IMR-90 (cell line): ENCODE data around the gene LPO. TPM values are rescaled to one million over a fixed set of nuclear protein-coding genes. Genes with fewer than 3 reads are reported as not detected.

ENCODE experiments used
- ATAC-seq: fragments of 200-7000 bp; cut with Tn5 transposase; 2 replicates; pipeline ENCODE4 v1.9.1; 2020; ENCODE audit warnings: low read depth, mild to moderate bottlenecking, moderate library complexity
- BruUV-seq: library from RNA; stranded (reverse); fragments of 400-500 nt; replicated peaks from 2 replicates; lab custom pipeline; 2021; lab: Mats Ljungman, UMichigan
- CTCF ChIA-PET: fragments of 300-600 bp; formaldehyde crosslinking; extraction: SDS; loops from one replicate; lab custom pipeline; 2021; ENCODE audit warnings: antibody characterized with exemption; lab: Yijun Ruan, JAX
- POLR2A ChIA-PET: fragments of 300-600 bp; sonication (Branson Sonifier 250); formaldehyde crosslinking; loops from one replicate; lab custom pipeline; 2022; ENCODE audit warnings: antibody characterized with exemption; ENCODE audit not compliant: unreplicated experiment; lab: Charles Lee
- DNase-seq: peaks from one replicate; pipeline ENCODE4 v3.0.0; 2013
- H2AFZ ChIP-seq: replicated peaks from 2 replicates; pipeline ENCODE3; 2013; ENCODE audit warnings: low read length, mild to moderate bottlenecking; ENCODE audit not compliant: poor library complexity
- H2AK5ac ChIP-seq: 2 replicates; pipeline ENCODE4 v1.6.1; 2013; ENCODE audit warnings: low read depth, low read length, inconsistent platforms
- H2AK9ac ChIP-seq: replicated peaks from 2 replicates; pipeline ENCODE3; 2013; ENCODE audit warnings: mild to moderate bottlenecking, low read depth, low read length, moderate library complexity; ENCODE audit not compliant: poor library complexity
- H2BK120ac ChIP-seq: 2 replicates; pipeline ENCODE4 v1.6.1; 2013; ENCODE audit warnings: low read depth, low read length, inconsistent platforms
- H2BK15ac ChIP-seq: 3 replicates; pipeline ENCODE4 v1.6.1; 2013; ENCODE audit warnings: low read depth, low read length, inconsistent platforms
- H2BK20ac ChIP-seq: 2 replicates; pipeline ENCODE4 v1.6.1; 2013; ENCODE audit warnings: low read depth, mild to moderate bottlenecking, inconsistent platforms, low read length, moderate library complexity
- H2BK5ac ChIP-seq: 2 replicates; pipeline ENCODE4 v1.6.1; 2013; ENCODE audit warnings: mild to moderate bottlenecking, low read depth, low read length, inconsistent platforms; ENCODE audit not compliant: poor library complexity, severe bottlenecking
- H3K14ac ChIP-seq: replicated peaks from 2 replicates; pipeline ENCODE4 v1.6.1; 2013; ENCODE audit warnings: low read depth, low read length, inconsistent platforms
- H3K18ac ChIP-seq: 2 replicates; pipeline ENCODE4 v1.6.1; 2013; ENCODE audit warnings: low read depth, low read length, control low read depth
- H3K23ac ChIP-seq: 2 replicates; pipeline ENCODE4 v1.6.1; 2013; ENCODE audit warnings: low read depth, low read length, inconsistent platforms
- H3K27ac ChIP-seq: 2 replicates; pipeline ENCODE4 v1.5.1; 2013; ENCODE audit warnings: mild to moderate bottlenecking, control low read depth, low read length; ENCODE audit not compliant: insufficient read depth
- H3K27me3 ChIP-seq: 2 replicates; pipeline ENCODE4 v1.6.1; 2013; ENCODE audit warnings: low read length; ENCODE audit not compliant: control insufficient read depth, insufficient read depth
- H3K36me3 ChIP-seq: 2 replicates; pipeline ENCODE4 v1.6.1; 2013; ENCODE audit warnings: low read length, mixed read lengths; ENCODE audit not compliant: control insufficient read depth, insufficient read depth
- H3K4ac ChIP-seq: 2 replicates; pipeline ENCODE4 v1.6.1; 2013; ENCODE audit warnings: low read depth, low read length, inconsistent platforms
- H3K4me1 ChIP-seq: 2 replicates; pipeline ENCODE4 v1.6.1; 2013; ENCODE audit warnings: low read length, mixed read lengths; ENCODE audit not compliant: control insufficient read depth, insufficient read depth
- H3K4me2 ChIP-seq: 2 replicates; pipeline ENCODE4 v1.6.1; 2013; ENCODE audit warnings: low read depth, mild to moderate bottlenecking, control low read depth, low read length, moderate library complexity
- H3K4me3 ChIP-seq: 2 replicates; pipeline ENCODE4 v1.5.1; 2013; ENCODE audit warnings: low read depth, mild to moderate bottlenecking, control low read depth, low read length, moderate library complexity; ENCODE audit not compliant: insufficient read depth
- H3K56ac ChIP-seq: 2 replicates; pipeline ENCODE4 v1.6.1; 2013; ENCODE audit warnings: low read length, inconsistent platforms; ENCODE audit not compliant: insufficient read depth; ENCODE audit errors: extremely low read depth
- H3K79me1 ChIP-seq, 2 experiments: 2 replicates each; pipeline ENCODE4 v1.6.1; 2013; ENCODE audit warnings: low read length in 2 of 2, inconsistent platforms in 1 of 2, low read depth in 1 of 2
- H3K9ac ChIP-seq: 2 replicates; pipeline ENCODE4 v1.6.1; 2013; ENCODE audit warnings: low read depth, low read length, control low read depth
- H3K9me1 ChIP-seq: 2 replicates; pipeline ENCODE4 v1.6.1; 2013; ENCODE audit warnings: low read length, inconsistent platforms; ENCODE audit not compliant: insufficient read depth
- H3K9me3 ChIP-seq: 2 replicates; pipeline ENCODE4 v1.6.1; 2013; ENCODE audit warnings: low read length; ENCODE audit not compliant: control insufficient read depth, insufficient read depth
- H4K20me1 ChIP-seq: 2 replicates; pipeline ENCODE4 v1.6.1; 2013; ENCODE audit warnings: low read length, inconsistent platforms; ENCODE audit not compliant: insufficient read depth
- H4K5ac ChIP-seq: 2 replicates; pipeline ENCODE4 v1.6.1; 2013; ENCODE audit warnings: mild to moderate bottlenecking, low read depth, low read length, control low read depth
- H4K8ac ChIP-seq, 2 experiments: 2 replicates each; pipeline ENCODE4 v1.6.1; 2013; ENCODE audit warnings: low read depth in 2 of 2, low read length in 2 of 2, control low read depth in 1 of 2, inconsistent platforms in 1 of 2
- H4K91ac ChIP-seq: 2 replicates; pipeline ENCODE4 v1.6.1; 2013; ENCODE audit warnings: low read depth, low read length, inconsistent platforms; ENCODE audit not compliant: insufficient read depth
- BHLHE40 ChIP-seq: fragments of 150-350 bp; IDR thresholded peaks from 2 replicates; pipeline ENCODE4 v1.6.1; 2016; ENCODE audit warnings: mild to moderate bottlenecking, low read depth, low read length
- FOS ChIP-seq: fragments of 150-350 bp; IDR thresholded peaks from 2 replicates; pipeline ENCODE4 v1.6.1; 2016; ENCODE audit warnings: low read depth, low read length
- MAFK ChIP-seq: IDR thresholded peaks from 2 replicates; pipeline ENCODE4 v1.6.1; 2012; ENCODE audit warnings: low read depth, low read length, improper control_type of control experiment
- MAZ ChIP-seq: IDR thresholded peaks from 2 replicates; pipeline ENCODE4 v1.6.1; 2012; ENCODE audit warnings: low read depth, mild to moderate bottlenecking, low read length, improper control_type of control experiment, moderate library complexity, borderline replicate concordance
- MXI1 ChIP-seq: IDR thresholded peaks from 2 replicates; pipeline ENCODE4 v1.6.1; 2012; ENCODE audit warnings: low read depth, mild to moderate bottlenecking, low read length, moderate library complexity, borderline replicate concordance
- RAD21 ChIP-seq: IDR thresholded peaks from 2 replicates; pipeline ENCODE4 v1.6.1; 2012; ENCODE audit warnings: low read length, improper control_type of control experiment
- WGBS, 2 experiments: methylation state at CpG; one replicate each; pipeline versions ENCODE4 v1.1.5 to v1.1.7; 2013; ENCODE audit warnings: missing lambda C conversion rate in 2 of 2; ENCODE audit not compliant: insufficient read length in 1 of 2; ENCODE audit errors: extremely low coverage in 2 of 2; 5-methylcytosine and 5-hydroxymethylcytosine counted together
- dilution Hi-C: fragments of 300-500 bp; cut with HindIII; formaldehyde crosslinking; loops from one replicate; pipeline ENCODE4 v1.14.3; 2018; ENCODE audit warnings: low sequenced_read_pairs; ENCODE audit not compliant: unreplicated experiment
- in situ Hi-C: fragments of 300-500 bp; cut with MboI; formaldehyde crosslinking; loops from 3 replicates; pipeline ENCODE4 v1.14.3; 2019; ENCODE audit warnings: low sequenced_read_pairs, inconsistent platforms, mixed read lengths
- intact Hi-C: fragments of 100-400 bp; cut with micrococcal nuclease; formaldehyde crosslinking; loops from 2 replicates; pipeline ENCODE4 v1.10.0; 2022
- polyA plus RNA-seq, 3 experiments: library from polyadenylated mRNA; depleted of rRNA; stranded (reverse); fragments of >200 nt; gene quantifications; 2 replicates each; pipeline ENCODE4 v1.2.3, GENCODE V29; 2012; ENCODE audit warnings: low replicate concordance in 1 of 3
- total RNA-seq: library from RNA; depleted of rRNA; stranded (reverse); fragments of >200 nt; gene quantifications from 2 replicates; pipeline ENCODE4 v1.2.3, GENCODE V29; 2012
- TF ChIP-seq, protein P1 (sequence below): fragments of 150-350 bp; IDR thresholded peaks from 2 replicates; pipeline ENCODE4 v1.6.1; 2017; ENCODE audit warnings: mild to moderate bottlenecking, antibody characterized with exemption, low read length, low read depth

LPO gene
- total and polyA plus RNA-seq, 2 of the 4 experiments (the other 2 are of a cell fraction) = not detected

DNA sequence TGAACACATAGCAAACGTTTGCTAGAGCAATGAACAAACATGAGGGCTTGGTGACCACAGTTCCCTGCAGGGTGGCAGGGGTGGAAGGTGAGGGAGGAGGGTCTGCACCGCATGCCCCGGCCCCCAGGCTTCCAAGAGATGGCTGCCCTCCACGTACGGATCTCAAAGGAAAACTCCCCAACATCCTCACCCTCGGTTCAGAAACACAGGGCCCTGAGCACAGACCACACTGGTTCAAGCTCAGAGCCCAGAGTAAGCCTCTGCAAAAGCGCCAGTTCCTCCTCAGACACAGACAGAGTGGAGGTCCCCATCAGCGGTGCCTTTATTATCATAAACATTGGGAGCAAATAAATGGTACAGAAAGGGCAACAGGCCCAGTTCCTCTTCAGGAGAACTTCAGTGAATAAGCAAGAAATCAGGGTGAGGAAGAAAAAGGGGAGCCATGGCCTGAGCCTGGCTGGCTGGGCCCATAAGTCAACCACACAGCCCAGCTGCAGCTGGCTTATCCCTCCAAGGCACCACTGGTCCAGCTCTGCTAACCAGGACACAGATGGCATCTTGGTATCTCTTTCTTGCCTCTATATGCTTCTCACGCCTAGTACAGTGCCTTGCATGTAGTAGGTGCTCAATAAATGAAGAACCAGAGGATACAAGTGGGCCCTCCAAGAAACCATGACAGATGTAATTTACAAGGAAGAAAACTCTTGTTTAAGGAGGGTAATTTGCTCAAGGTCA, 31.3 kb downstream of the LPO start:
- dilution Hi-C loops = no loop called here
- no peak overlapping the region for H2AK5ac ChIP-seq
- no peak overlapping the region for H2BK5ac ChIP-seq
- no peak overlapping the region for H3K18ac ChIP-seq
- no peak overlapping the region for H2BK15ac ChIP-seq
- no peaks in the 10 kb centered on the region for H4K20me1 ChIP-seq
- H2AK9ac ChIP-seq = no peak overlapping the region
- ATAC-seq = no peak
- no peaks in the 10 kb centered on the region for H3K36me3 ChIP-seq
- no peak overlapping the region for H3K4ac ChIP-seq
- TF ChIP-seq MXI1 (no peak), RAD21 (no peak), MAZ (no peak), FOS (no peak), MAFK (no peak), BHLHE40 (no peak)
- TF ChIP-seq, protein P1, sequence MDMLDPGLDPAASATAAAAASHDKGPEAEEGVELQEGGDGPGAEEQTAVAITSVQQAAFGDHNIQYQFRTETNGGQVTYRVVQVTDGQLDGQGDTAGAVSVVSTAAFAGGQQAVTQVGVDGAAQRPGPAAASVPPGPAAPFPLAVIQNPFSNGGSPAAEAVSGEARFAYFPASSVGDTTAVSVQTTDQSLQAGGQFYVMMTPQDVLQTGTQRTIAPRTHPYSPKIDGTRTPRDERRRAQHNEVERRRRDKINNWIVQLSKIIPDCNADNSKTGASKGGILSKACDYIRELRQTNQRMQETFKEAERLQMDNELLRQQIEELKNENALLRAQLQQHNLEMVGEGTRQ = no peak
- no peak overlapping the region for H3K23ac ChIP-seq
- no peak overlapping the region for H3K9ac ChIP-seq
- intact Hi-C loops = no loop called here
- no peak overlapping the region for H4K8ac ChIP-seq
- no peak overlapping the region for H2BK20ac ChIP-seq
- no peak overlapping the region for H4K91ac ChIP-seq
- BruUV-seq = no TSS peak
- no peak overlapping the region for H3K4me3 ChIP-seq
- no peaks in the 10 kb centered on the region for H3K4me1 ChIP-seq
- CTCF ChIA-PET = no interaction called here
- WGBS, 2 experiments = no CpG with 5 or more reads among the region's 9 CpGs
- no peak overlapping the region for H2AFZ ChIP-seq
- H3K14ac ChIP-seq = no peak overlapping the region
- no peak overlapping the region for H4K5ac ChIP-seq
- in situ Hi-C loops = no loop called here
- no peaks in the 10 kb centered on the region for H3K9me3 ChIP-seq
- H3K56ac ChIP-seq = no peak overlapping the region
- H3K27ac ChIP-seq = no peak overlapping the region
- no peak overlapping the region for H3K4me2 ChIP-seq
- POLR2A ChIA-PET = no interaction called here
- H2BK120ac ChIP-seq = no peak overlapping the region
- H3K27me3 ChIP-seq = peaks cover 3% of the 10 kb centered on the region
- H3K79me1 ChIP-seq = no peaks in the 10 kb centered on the region
- no peaks in the 10 kb centered on the region for H3K9me1 ChIP-seq
- DNase-seq = no peak
